ENCODE data around the gene USP8. TPM values are rescaled to one million over a fixed set of nuclear protein-coding genes. Genes with fewer than 3 reads are reported as not detected.
"Not testable (repeated sequence)": the region's sequence is repeated elsewhere in the genome, so short reads cannot be mapped to it uniquely, and the experiment has no call there.

The USP8 gene
- total RNA-seq, 2 experiments from 2014 or later = 59.4 to 59.9 TPM

GRCh38 chr15:50463423-50464358 is 39.5 kb downstream of the USP8 start:
- Mint-ChIP-seq H3K27ac (no peak overlapping the region), H3K36me3 (ENCODE audit: low read depth) (peaks cover 30% of the 10 kb centered on the region), H3K4me3 (no peak overlapping the region), H3K4me1 (no peaks in the 10 kb centered on the region), H3K27me3 (no peaks in the 10 kb centered on the region), H3K9me3 (no peaks in the 10 kb centered on the region)
- ChIA-PET POLR2A (interaction anchor here (0.6 to 2.1 kb wide), 2 partner anchors 108 to 139 kb away, joined by 4 to 7 read pairs; partner anchors contain the start of gene GABPB1), CTCF (no interaction called here)
- DNase-seq = no peak

GRCh38 chr15:50471072-50471471 is 46.9 kb downstream of the USP8 start:
- no peaks in the 10 kb centered on the region for H3K9me3 Mint-ChIP-seq
- no peaks in the 10 kb centered on the region for H3K27me3 Mint-ChIP-seq
- no peak overlapping the region for H3K27ac Mint-ChIP-seq
- ChIA-PET CTCF (no interaction called here), POLR2A (no interaction called here)
- no peak for DNase-seq
- no peak overlapping the region for H3K4me3 Mint-ChIP-seq
- peaks cover 46% of the 10 kb centered on the region for H3K36me3 Mint-ChIP-seq (ENCODE audit: low read depth)
- H3K4me1 Mint-ChIP-seq = no peaks in the 10 kb centered on the region

- Mint-ChIP-seq H3K36me3 (ENCODE audit: low read depth) (peaks cover 57% of the 10 kb centered on the region), H3K4me3 (no peak overlapping the region), H3K9me3 (no peaks in the 10 kb centered on the region), H3K27me3 (no peaks in the 10 kb centered on the region), H3K27ac (no peak overlapping the region), H3K4me1 (peaks cover 8% of the 10 kb centered on the region)
- CTCF ChIA-PET = interaction anchor here (0.6 kb wide), 1 partner anchor 299 kb away, joined by 3 read pairs; no protein-coding TSS in a partner anchor
- DNase-seq = no peak
- POLR2A ChIA-PET = no interaction called here
These were observed 51.9 kb downstream of the USP8 start for GRCh38 chr15:50476143-50476542.

- ChIA-PET CTCF (no interaction called here), POLR2A (no interaction called here)
- Mint-ChIP-seq H3K27ac (no peak overlapping the region), H3K36me3 (ENCODE audit: low read depth) (peaks cover 66% of the 10 kb centered on the region), H3K27me3 (no peaks in the 10 kb centered on the region), H3K4me3 (no peak overlapping the region), H3K9me3 (no peaks in the 10 kb centered on the region), H3K4me1 (peaks cover 25% of the 10 kb centered on the region)
- no peak for DNase-seq
These were observed 60.6 kb downstream of the USP8 start for GRCh38 chr15:50484781-50485180.

- peaks cover 66% of the 10 kb centered on the region for H3K36me3 Mint-ChIP-seq (ENCODE audit: low read depth)
- POLR2A ChIA-PET = no interaction called here
- CTCF ChIA-PET = no interaction called here
- no peaks in the 10 kb centered on the region for H3K27me3 Mint-ChIP-seq
- no peak for DNase-seq
- no peak overlapping the region for H3K27ac Mint-ChIP-seq
- H3K4me1 Mint-ChIP-seq = peaks cover 25% of the 10 kb centered on the region
- no peak overlapping the region for H3K4me3 Mint-ChIP-seq
- no peaks in the 10 kb centered on the region for H3K9me3 Mint-ChIP-seq
These were observed 61.2 kb downstream of the USP8 start for GRCh38 chr15:50485389-50485788.

- Mint-ChIP-seq H3K9me3 (no peaks in the 10 kb centered on the region), H3K4me3 (no peak overlapping the region), H3K36me3 (ENCODE audit: low read depth) (peaks cover 63% of the 10 kb centered on the region), H3K27ac (peak overlapping the region; percentile 0), H3K27me3 (no peaks in the 10 kb centered on the region), H3K4me1 (peaks cover 10% of the 10 kb centered on the region)
- ChIA-PET POLR2A (interaction anchor here (1.2 kb wide), 1 partner anchor 132 kb away, joined by 3 read pairs; the partner anchor contains the start of gene GABPB1), CTCF (interaction anchor here (0.7 kb wide), 1 partner anchor 12 kb away, joined by 3 read pairs; no protein-coding TSS in a partner anchor)
- no peak for DNase-seq
These were observed 63.1 kb downstream of the USP8 start for GRCh38 chr15:50487287-50487686.

GRCh38 chr15:50493625-50494024 is 69.4 kb downstream of the USP8 start:
- Mint-ChIP-seq H3K36me3 (ENCODE audit: low read depth) (peaks cover 62% of the 10 kb centered on the region), H3K4me3 (no peak overlapping the region), H3K9me3 (no peaks in the 10 kb centered on the region), H3K4me1 (no peaks in the 10 kb centered on the region), H3K27ac (no peak overlapping the region), H3K27me3 (no peaks in the 10 kb centered on the region)
- ChIA-PET CTCF (no interaction called here), POLR2A (no interaction called here)
- DNase-seq = no peak

- DNase-seq, H3K4me1 Mint-ChIP-seq, POLR2A ChIA-PET, CTCF ChIA-PET, H3K4me3 Mint-ChIP-seq, H3K27ac Mint-ChIP-seq, H3K9me3 Mint-ChIP-seq, H3K27me3 Mint-ChIP-seq: not testable (repeated sequence)
- H3K36me3 Mint-ChIP-seq (ENCODE audit: low read depth) = peaks cover 63% of the 10 kb centered on the region
These were observed 70.3 kb downstream of the USP8 start for GRCh38 chr15:50494547-50494946.

GRCh38 chr15:50496692-50497091 is 72.5 kb downstream of the USP8 start:
- POLR2A ChIA-PET = no interaction called here
- no peak overlapping the region for H3K4me3 Mint-ChIP-seq

GRCh38 chr15:50500352-50500751 is 76.1 kb downstream of the USP8 start:
- Mint-ChIP-seq H3K9me3 (no peaks in the 10 kb centered on the region), H3K27me3 (no peaks in the 10 kb centered on the region), H3K4me1 (peaks cover 11% of the 10 kb centered on the region), H3K36me3 (ENCODE audit: low read depth) (peaks cover 40% of the 10 kb centered on the region), H3K27ac (no peak overlapping the region), H3K4me3 (no peak overlapping the region)
- ChIA-PET CTCF (no interaction called here), POLR2A (no interaction called here)
- DNase-seq = no peak

More at GRCh38 chr15:50496692-50497091, 72.5 kb downstream of the USP8 start:
- H3K27ac Mint-ChIP-seq = no peak overlapping the region
- H3K27me3 Mint-ChIP-seq = no peaks in the 10 kb centered on the region
- peaks cover 58% of the 10 kb centered on the region for H3K36me3 Mint-ChIP-seq (ENCODE audit: low read depth)
- H3K4me1 Mint-ChIP-seq = no peaks in the 10 kb centered on the region
- no peaks in the 10 kb centered on the region for H3K9me3 Mint-ChIP-seq
- DNase-seq = no peak
- CTCF ChIA-PET = interaction anchor here (0.9 kb wide), 1 partner anchor 25 kb away, joined by 3 read pairs; no protein-coding TSS in a partner anchor

- H3K9me3 Mint-ChIP-seq = no peaks in the 10 kb centered on the region
- no peaks in the 10 kb centered on the region for H3K27me3 Mint-ChIP-seq
- no peak overlapping the region for H3K4me3 Mint-ChIP-seq
- H3K4me1 Mint-ChIP-seq = peaks cover 11% of the 10 kb centered on the region
- no peak for DNase-seq
- POLR2A ChIA-PET = no interaction called here
- no peak overlapping the region for H3K27ac Mint-ChIP-seq
- CTCF ChIA-PET = no interaction called here
- H3K36me3 Mint-ChIP-seq (ENCODE audit: low read depth) = peaks cover 35% of the 10 kb centered on the region
These were observed 77.6 kb downstream of the USP8 start for GRCh38 chr15:50501815-50502214.

- H3K27ac Mint-ChIP-seq = no peak overlapping the region
- peaks cover 11% of the 10 kb centered on the region for H3K4me1 Mint-ChIP-seq
- ChIA-PET POLR2A (no interaction called here), CTCF (no interaction called here)
- peaks cover 31% of the 10 kb centered on the region for H3K36me3 Mint-ChIP-seq (ENCODE audit: low read depth)
- DNase-seq = no peak
- no peaks in the 10 kb centered on the region for H3K9me3 Mint-ChIP-seq
- no peaks in the 10 kb centered on the region for H3K27me3 Mint-ChIP-seq
- no peak overlapping the region for H3K4me3 Mint-ChIP-seq
These were observed 78.9 kb downstream of the USP8 start for GRCh38 chr15:50503144-50503543.

GRCh38 chr15:50505656-50506055 is 81.5 kb downstream of the USP8 start:
- CTCF ChIA-PET = interaction anchor here (1.1 kb wide), 1 partner anchor 38 kb away, joined by 4 read pairs; no protein-coding TSS in a partner anchor
- not testable (repeated sequence) for H3K27me3 Mint-ChIP-seq

More at GRCh38 chr15:50505656-50506055, 81.5 kb downstream of the USP8 start:
- POLR2A ChIA-PET = interaction anchor here (0.6 to 0.9 kb wide), 2 partner anchors 150 to 180 kb away, joined by 3 to 4 read pairs; partner anchors contain the start of gene GABPB1
- not testable (repeated sequence) for H3K27ac Mint-ChIP-seq, DNase-seq, H3K9me3 Mint-ChIP-seq, H3K4me3 Mint-ChIP-seq
- H3K36me3 Mint-ChIP-seq (ENCODE audit: low read depth) = peaks cover 14% of the 10 kb centered on the region
- H3K4me1 Mint-ChIP-seq = peaks cover 11% of the 10 kb centered on the region
